ENCODE results near the gene IQSEC3.
"Not testable (repeated sequence)": the region's sequence is repeated elsewhere in the genome, so short reads cannot be mapped to it uniquely, and the experiment has no call there.

Gene IQSEC3

DNA sequence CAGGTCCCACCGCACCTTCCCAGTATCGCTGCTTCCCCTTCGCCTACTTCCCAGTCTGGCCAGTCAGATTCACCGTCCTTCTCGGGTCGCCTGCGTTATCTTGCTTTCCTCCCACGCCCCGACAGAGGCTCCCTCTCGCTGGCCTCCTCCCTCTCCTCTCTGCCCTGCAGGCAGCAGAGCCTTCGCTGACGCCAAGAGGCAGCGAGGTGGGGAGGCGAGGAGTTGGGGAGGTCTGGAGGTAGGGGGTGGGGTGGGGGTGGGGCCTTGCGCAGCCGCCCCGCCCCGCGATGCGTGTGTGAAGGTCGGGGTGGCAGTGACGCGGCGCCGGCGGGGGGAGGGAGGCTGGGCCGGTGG is at the start of gene IQSEC3:
IQSEC3 (plus strand) TSS at position 340 of the 354 bp plus-strand sequence. CDS start 116 bp downstream, outside the sequence.
- DNase-seq (ENCODE audit: low read depth): not testable (repeated sequence)

DNA sequence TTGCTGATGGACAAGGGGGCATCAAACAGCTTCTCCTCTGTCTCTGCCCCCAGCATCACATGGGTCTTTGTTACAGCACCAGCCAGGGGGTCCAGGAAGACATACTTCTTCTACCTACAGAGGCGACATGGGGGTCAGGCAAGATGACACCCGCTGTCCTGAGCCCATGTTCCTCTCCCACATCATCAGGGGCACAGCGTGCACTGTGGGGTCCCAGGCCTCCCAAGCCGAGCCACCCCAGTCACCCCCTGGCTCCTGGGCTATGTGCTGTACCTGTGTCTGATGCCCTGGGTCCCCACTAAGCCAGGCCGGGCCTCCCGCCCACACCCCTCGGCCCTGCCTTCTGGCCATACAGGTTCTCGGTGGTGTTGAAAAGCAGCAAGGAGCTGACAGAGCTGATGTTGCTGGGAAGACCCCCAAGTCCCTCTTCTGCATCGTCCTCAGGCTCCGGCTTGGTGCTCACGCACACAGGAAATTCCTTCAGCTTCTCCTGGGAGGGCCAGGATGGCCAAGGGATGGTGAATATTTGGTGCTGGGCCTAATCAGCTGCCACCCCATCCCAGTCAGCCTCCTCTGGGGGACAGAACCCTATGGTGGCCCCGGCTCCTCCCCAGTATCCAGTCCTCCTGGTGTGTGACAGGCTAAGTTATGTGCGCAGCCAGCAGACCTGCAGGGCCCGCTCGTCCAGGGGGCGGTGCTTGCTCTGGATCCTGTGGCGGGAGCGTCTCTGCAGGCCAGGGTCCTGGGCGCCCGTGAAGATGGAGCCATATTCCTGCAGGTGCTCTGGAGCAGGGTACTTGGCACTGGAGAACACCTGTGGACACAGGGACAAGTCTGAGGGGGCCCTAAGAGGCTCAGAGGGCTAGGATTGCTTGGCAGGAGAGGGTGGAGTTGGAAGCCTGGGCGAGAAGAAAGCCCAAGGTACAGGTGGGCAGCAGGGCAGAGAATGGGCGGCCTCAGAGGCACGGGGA is 48.9 kb upstream of the IQSEC3 start:
- not testable (repeated sequence) for DNase-seq (ENCODE audit: low read depth)

DNA sequence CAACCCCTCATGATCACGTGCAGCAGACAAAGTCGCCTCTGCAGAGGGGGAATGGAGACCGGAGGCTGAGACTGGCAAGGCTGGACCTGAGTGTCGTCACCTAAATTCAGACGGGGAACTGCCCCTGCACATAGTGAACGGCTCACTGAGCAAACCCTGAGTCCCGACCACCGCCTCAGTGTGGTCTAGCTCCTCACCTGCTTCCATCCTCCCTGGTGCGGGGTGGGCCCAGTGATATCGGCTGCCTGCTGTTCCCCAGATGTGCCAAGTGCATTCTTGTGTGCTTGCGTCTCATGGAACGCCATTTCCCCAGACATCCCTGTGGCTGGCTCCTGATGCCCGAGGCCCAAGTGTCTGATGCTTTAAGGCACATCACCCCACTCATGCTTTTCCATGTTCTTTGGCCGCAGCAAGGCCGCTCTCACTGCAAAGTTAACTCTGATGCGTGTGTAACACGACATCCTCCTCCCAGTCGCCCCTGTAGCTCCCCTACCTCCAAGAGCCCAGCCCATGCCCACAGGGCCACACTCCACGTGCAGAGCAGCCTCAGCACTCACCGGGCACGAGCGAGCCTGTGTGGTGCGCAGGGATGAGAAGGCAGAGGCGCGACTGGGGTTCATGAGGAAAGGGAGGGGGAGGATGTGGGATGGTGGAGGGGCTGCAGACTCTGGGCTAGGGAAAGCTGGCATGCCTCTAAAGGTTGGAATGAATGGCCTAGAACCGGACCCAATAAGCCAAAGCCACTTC is 47.6 kb upstream of the IQSEC3 start:
- DNase-seq (ENCODE audit: low read depth): not testable (repeated sequence)

DNA sequence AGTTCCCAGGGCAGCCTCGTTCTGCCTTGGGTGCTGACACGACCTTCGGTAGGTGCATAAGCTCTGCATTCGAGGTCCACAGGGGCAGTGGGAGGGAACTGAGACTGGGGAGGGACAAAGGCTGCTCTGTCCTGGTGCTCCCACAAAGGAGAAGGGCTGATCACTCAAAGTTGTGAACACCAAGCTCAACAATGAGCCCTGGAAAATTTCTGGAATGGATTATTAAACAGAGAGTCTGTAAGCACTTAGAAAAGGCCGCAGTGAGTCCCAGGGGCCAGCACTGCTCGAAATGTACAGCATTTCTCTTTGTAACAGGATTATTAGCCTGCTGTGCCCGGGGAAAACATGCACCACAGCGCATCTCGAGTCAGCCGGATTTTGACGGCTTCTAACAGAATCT is 46.7 kb upstream of the IQSEC3 start:
- DNase-seq (ENCODE audit: low read depth): not testable (repeated sequence)

DNA sequence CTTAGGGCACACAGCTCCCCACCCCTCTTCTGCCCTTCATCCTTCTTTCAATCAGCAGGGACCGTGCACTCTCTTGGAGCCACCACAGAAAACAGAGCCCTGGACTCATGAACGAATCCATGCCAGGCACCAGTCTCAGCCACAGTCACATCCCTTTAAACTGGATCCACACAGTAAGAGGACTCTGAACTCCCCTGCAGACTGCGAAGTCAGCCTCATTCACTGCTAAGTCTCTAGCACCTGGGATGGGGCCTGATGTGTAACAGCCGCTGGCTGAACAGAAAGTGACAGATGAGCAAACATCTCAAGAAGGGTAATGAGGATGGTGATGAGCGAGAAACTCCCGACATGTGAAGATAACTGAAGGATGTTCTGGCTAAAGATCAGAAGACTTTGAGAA is 45.8 kb upstream of the IQSEC3 start:
- no peak for DNase-seq (ENCODE audit: low read depth)

DNA sequence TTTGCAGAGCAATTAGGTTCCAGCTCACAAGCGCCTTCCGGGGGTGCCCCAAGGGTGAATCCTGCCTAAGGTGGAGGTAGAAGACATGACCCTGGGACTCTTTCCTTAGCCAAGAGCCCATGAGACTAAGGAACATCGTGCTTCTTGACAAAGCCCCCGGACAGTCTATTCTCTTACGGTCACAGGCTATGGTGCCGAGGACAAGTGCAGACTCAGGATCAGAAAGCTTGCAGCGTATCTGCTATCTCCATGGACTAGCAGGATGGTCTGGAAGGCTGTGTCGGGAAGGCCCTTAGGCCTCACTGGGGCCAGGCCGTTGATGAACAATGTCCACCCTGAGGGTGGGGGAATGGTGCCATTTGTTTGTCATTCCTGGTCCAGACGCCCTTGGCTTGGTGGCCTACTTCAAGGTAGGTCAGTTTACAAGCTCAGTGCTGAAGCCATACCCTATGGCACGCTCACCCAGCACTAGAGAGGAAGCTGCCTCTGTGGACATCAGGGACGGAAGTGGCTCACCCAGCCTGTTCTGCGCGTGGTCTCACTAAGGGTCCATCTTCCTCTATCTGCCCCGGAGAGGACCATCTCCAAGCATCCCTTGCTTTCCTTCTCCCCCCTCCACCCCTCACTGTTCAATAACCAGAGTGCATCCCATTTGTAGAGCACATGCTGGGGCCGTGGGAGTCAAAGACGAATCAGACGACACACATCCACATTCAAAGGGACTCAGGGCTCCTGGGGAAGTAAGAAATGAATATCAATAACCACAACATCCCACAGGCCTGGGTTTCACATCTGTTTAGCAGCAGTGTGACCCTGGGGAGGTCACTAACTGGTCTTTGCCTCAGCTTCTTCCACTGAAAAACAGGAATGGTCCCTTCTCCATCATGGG is 45.0 kb upstream of the IQSEC3 start:
- no peak for DNase-seq (ENCODE audit: low read depth)

DNA sequence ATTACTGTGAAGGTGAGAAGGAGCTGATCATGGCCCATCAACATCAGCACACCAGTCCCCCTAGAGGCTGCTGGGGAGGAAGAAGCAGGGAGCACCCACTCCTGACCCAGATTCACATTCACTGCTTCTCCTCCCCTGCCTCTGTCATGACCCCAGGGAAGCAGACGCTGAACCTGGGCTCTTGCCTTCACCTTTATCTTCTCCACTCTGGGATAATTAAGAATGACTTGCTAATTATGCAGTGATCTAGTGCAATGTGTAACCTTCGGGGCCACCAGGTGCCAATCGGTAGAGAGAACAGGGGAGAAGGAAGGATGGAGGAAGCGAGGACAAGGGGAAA is 44.4 kb upstream of the IQSEC3 start:
- DNase-seq (ENCODE audit: low read depth): no peak

DNA sequence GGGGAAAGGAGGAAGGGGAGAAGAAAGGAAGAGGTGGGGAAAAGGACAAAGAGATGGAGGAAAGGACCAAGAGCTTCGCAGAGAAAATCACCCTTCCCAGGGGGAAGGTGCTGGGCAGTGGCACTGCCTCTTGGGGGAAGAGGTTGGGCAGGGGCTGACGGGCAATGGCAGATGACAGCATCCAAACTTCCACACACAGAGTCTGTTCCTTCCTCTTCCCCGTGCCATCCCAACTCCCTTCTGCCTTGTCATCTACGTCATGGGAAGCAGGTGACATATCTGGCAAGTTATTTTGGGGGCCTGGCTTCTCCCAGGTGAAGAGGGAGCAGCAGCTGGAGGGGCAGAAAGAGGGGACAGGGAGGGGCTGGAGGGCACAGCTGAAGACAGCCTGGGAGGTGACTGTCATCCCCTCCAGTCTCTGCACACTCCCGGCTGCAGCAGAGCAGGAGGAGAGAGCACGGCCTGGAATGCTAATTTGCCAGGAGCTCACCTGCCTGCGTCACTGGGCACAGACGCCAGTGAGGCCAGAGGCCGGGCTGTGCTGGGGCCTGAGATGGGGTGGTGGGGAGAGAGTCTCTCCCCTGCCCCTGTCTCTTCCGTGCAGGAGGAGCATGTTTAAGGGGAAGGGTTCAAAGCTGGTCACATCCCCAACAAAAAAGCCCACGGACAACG is 43.9 kb upstream of the IQSEC3 start:
- DNase-seq (ENCODE audit: low read depth): no peak

DNA sequence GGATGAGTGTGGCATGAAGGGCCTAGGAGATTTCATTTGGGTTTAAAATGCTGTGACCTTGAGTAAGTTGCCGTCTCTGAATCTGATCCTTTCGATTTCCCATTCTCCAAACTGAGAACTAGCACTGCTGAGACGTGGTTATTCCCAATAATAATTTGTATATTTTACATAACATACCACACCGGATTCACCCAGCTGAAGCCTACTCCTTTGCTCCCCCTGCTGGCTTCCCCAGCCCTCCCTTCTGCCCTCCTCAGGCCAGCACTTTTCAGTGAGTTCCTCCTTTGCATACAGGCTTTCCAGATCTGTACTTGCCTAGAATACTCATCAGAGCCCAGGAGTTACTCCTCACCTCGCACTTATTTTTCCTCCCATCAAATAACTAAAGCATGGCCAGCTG is 38.7 kb upstream of the IQSEC3 start:
- not testable (repeated sequence) for DNase-seq (ENCODE audit: low read depth)

DNA sequence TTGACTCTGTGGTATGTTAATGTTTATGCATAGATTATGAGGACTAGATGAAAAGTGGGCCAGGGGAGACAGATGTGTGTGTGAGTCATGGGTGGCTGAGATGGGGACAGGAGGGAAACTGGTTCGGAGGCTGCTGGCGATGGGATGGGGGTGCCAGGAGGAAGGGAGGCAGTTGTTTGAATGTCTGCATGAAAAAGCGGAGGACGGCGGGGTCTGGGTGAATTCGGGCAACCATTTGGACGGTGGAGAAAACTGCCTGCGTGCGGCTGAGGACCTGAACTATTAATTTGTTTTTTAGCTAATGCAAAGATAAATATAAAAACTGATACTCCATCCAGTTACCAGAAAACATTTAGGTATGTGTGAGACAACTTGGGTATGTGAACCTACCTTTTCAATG is 27.8 kb upstream of the IQSEC3 start:
- DNase-seq (ENCODE audit: low read depth): not testable (repeated sequence)

DNA sequence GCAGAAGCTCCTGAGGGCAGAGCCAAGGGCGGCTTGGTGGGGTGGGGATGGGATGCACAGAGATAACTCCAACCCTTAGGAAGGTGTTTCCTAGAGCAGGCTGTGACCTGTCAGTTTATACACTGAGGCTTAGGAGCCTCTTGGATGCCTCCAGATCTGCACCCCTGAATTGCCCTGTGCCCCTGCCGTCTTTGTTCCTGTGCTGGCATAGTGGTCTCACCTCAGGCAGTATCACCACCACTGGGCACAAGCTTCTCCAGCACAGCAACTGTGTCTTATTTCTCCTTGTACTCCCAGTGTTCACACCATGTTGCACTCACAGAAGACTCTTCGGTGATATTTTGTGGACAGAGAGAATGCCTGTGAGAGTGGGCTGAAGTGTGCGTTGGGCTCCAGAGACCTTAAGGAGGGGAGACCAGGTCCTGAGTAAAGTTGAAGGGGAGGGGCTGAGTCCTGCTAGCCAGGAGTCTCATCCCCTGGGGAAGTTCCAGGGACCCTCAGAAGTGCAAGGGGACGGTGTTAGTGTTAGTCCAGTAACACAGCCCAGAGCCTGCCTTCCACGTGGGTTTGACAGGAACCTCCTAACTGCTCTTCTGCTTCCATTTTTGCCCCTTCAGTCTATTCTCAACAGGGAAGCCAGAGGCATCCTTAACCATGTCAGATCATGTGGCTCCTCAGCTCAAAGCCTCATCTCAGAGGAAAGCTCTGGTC is 26.9 kb upstream of the IQSEC3 start:
- not testable (repeated sequence) for DNase-seq (ENCODE audit: low read depth)

DNA sequence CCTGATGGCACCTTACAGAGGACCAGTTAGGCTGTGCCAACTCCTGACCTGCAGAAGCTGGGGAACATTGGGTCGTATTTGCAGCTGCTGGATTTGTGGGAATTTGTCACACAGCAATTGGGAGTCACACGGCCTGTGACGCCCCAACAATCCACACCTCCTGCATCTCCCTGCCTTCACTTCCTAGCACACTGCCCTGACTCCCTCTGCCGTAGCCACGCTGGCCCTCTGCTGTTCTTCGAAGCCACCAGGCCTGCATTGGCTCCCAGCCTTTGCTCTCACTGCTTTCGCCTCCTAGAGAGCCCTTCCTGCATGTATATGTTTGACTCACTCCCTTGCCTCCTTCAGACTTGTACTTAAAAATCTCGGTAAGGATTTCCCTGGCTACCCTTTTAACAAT is 22.2 kb upstream of the IQSEC3 start:
- not testable (repeated sequence) for DNase-seq (ENCODE audit: low read depth)

DNA sequence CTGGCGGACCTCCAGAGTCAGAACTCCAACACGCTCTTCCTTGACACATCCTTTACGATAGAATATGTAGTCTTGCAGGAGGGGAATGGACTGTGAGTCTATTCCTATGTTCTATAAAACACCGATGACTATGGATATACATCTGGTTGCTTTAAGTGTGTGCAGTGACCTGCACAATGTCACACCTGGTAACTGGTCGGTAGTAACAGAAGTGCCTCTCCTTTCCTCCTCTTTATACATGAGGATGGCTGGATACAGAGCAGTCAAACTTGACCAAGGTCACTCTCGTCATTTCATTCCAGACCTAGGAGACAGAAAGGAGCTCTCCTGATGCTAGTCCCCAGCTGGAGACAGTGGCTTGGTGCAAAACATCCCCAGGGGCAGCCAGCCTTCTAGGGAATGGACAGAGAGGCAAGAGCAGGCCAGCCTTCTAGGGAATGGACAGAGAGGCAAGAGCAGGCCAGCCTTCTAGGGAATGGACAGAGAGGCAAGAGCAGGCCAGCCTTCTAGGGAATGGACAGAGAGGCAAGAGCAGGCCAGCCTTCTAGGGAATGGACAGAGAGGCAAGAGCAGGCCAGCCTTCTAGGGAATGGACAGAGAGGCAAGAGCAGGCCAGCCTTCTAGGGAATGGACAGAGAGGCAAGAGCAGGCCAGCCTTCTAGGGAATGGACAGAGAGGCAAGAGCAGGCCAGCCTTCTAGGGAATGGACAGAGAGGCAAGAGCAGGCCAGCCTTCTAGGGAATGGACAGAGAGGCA is 21.2 kb upstream of the IQSEC3 start:
- DNase-seq (ENCODE audit: low read depth): not testable (repeated sequence)

DNA sequence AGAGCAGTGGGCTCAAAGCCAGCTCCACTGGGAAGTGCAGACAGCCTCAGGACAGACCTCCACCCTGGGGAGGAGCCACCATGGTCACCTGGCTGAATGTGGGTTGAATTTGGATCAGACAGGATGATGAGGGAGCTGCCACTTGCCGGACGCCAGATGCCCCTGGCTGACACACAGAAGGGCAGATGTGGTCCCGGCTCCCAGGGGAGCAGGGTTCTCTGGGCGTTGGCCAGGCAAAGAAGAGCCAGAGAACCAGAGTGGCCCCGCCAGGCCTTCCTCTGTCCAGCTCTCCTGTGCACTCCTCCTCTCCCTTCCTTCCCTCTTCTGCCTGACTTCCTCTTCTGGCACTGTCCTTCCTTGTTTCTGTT is 20.6 kb upstream of the IQSEC3 start:
- not testable (repeated sequence) for DNase-seq (ENCODE audit: low read depth)

DNA sequence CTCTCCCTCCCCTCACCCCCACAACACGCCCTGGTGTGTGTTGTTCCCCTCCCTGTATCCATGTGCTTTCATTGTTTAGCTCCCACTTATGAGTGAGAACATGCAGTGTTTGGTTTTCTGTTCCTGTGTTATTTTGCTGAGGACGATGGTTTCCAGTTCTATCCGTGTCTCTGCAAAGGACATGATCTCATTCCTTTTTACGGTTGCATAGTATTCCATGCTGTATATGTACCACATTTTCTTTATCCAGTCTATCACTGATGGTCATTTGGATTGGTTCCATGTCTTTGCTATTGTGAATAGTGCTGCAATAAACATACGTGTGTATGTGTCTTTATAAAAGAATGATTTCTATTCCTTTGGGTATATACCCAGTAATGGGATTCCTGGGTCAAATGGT is 20.0 kb upstream of the IQSEC3 start:
- not testable (repeated sequence) for DNase-seq (ENCODE audit: low read depth)

DNA sequence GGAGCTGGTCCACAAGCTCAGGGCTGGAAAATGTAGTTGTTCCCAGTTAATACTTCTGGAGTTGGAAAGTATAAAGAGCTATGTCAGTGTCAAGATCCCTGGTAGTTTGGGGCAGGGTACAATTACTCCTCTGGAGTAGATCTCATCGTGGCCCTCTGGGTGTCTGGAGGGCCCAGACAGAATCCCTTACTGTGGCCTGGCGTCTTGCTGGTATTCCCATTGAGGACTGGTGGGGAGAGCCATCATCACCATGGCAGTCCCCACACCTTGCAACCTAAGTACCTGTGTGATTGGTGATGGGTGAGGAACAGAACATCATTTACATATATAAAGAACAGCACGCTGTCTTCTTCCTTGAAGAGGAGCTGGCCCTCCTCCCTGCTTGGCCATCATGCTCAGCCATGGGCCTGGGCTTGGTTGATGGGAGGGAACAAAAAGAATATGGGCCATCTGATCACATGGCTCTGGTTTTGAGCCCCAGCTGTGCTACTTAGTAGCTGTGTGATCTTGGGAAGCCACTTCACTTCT is 18.8 kb upstream of the IQSEC3 start:
- DNase-seq (ENCODE audit: low read depth): not testable (repeated sequence)

DNA sequence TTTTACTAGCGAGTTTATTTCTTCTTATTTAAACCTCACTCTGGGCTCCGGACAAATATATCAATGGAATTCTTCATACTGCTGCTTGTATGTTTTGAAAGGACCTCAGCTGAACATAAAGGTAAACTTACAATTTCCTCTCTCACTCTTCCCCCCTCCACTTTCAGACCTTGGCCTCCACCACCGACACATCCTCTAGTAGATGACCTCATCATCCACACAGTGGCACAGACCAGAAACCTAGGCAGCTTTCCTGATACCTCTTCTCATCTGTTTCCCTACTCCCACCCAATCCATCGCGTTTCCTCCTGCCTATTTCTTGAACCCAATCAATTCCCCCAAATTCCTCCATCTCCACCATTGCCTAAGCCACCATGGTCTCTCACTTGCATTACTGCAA is 17.4 kb upstream of the IQSEC3 start:
- not testable (repeated sequence) for DNase-seq (ENCODE audit: low read depth)

DNA sequence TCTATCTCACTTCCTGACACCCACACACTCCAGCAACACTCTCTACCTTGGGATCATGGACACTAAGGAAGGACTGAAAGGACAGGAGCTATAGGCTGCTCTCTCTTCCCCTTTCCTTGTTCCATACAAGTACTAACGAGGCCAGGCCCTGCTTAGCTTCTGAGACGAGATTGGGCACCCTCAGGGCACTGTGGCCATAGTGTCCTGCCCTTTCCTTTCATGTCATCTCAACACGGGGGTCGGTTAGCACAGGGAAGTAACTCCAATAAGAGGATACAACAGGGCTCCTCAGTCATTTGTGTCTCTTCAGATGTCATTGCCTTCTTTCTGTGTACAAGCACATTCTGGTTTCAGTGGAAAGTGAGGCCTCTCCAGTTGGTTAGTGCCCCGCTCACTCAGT is 15.5 kb upstream of the IQSEC3 start:
- not testable (repeated sequence) for DNase-seq (ENCODE audit: low read depth)

DNA sequence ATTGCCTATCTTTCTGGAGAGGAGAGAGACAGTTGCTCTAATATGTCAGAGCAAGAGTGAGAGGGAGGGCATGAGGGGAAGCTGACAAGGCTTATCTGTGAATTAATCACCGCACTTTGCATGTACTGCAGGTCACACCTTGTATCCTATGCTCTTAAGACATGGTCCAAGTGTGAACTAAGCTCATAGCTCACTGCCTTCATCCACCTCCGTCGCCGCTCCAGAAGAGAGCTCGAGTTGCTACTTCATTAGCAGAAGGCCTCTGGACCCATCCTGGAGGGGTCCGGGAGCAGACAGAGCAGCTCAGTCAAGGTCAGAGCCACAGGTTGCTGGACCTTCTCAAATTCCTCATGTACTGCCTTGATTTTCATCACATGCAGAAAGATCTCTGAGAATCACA is 14.6 kb upstream of the IQSEC3 start:
- DNase-seq (ENCODE audit: low read depth): not testable (repeated sequence)
